ENCODE data around the gene RASAL2.

DNA sequence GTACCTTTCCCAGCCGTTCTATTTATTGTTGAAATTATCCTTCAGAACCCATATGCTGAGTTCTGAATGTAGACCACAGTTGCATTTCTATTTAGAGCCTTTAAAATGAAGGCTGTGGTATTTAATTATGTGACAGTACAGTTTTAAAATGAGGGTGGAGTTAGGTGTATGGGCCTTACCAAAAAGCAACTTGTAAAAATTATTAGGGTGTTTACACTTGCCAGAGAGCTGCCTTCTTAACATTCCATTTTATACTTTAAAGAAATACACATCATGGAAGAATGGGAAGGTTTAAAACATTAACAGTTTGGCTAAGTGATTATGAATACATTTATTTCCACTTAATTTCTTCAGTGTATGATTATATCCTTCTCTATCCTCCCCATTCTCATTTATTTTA lies 75.7 kb downstream of the RASAL2 start:
- TF ChIP-seq POLR2A (IDR thresholded peaks at IDR 0.05; ENCODE audit: low read depth, low read length) = no peak
- TF ChIP-seq POLR2AphosphoS5 (IDR thresholded peaks at IDR 0.05; ENCODE audit: low read depth, low read length) = no peak
- TF ChIP-seq TAF1 (IDR thresholded peaks at IDR 0.05; ENCODE audit: borderline replicate concordance, low read depth, low read length) = no peak

Measured in GM12892 (cell line).